H1 (cell line): Measurements from ENCODE around the gene SLC6A3. TPM values are rescaled to one million over a fixed set of nuclear protein-coding genes. Genes with fewer than 3 reads are reported as not detected.

ENCODE experiments used
- CTCF ChIA-PET: fragments of 300-600 bp; sonication (Branson Sonifier 250); formaldehyde crosslinking; loops from one replicate; lab custom pipeline; 2021; ENCODE audit not compliant: partially characterized antibody; lab: Charles Lee
- POLR2A ChIA-PET: fragments of 300-600 bp; sonication (Branson Sonifier 250); formaldehyde crosslinking; loops from one replicate; lab custom pipeline; 2021; ENCODE audit warnings: inconsistent platforms; ENCODE audit not compliant: partially characterized antibody; lab: Charles Lee
- DNase-seq, 2 experiments: peaks; one replicate each; pipeline versions ENCODE4 v3.0.0 to v3.0.0-alpha.2; 2010 to 2022; ENCODE audit warnings: low spot score in 2 of 2, low read depth in 1 of 2, mixed read lengths in 1 of 2
- FAIRE-seq: peaks from 2 replicates; lab custom pipeline; 2011; peaks lifted over from hg19 to GRCh38; lab: Jason Lieb, UNC
- H2AFZ ChIP-seq: 2 replicates; pipeline ENCODE4 v1.8.1; 2012; ENCODE audit warnings: low read length, inconsistent platforms
- H2AK5ac ChIP-seq: 2 replicates; pipeline ENCODE4 v1.6.1; 2013; ENCODE audit warnings: low read depth, low read length
- H2BK120ac ChIP-seq: replicated peaks from 2 replicates; pipeline ENCODE3; 2013; ENCODE audit warnings: low read depth, low read length, inconsistent platforms
- H2BK12ac ChIP-seq: 2 replicates; pipeline ENCODE4 v1.6.1; 2013; ENCODE audit warnings: low read depth, low read length
- H2BK15ac ChIP-seq: 2 replicates; pipeline ENCODE4 v1.6.1; 2013; ENCODE audit warnings: low read length
- H2BK20ac ChIP-seq: 2 replicates; pipeline ENCODE4 v1.6.1; 2013; ENCODE audit warnings: low read length
- H2BK5ac ChIP-seq: 2 replicates; pipeline ENCODE4 v1.6.1; 2013; ENCODE audit warnings: low read depth, low read length
- H3K14ac ChIP-seq: 2 replicates; pipeline ENCODE4 v1.6.1; 2013; ENCODE audit warnings: inconsistent platforms; ENCODE audit not compliant: insufficient read length
- H3K18ac ChIP-seq: 2 replicates; pipeline ENCODE4 v1.6.1; 2013; ENCODE audit warnings: low read length; ENCODE audit errors: extremely low read depth
- H3K23ac ChIP-seq: 2 replicates; pipeline ENCODE4 v1.6.1; 2013; ENCODE audit warnings: inconsistent platforms; ENCODE audit not compliant: insufficient read length
- H3K23me2 ChIP-seq: 2 replicates; pipeline ENCODE4 v1.6.1; 2013; ENCODE audit warnings: low read depth, low read length
- H3K27ac ChIP-seq: 2 replicates; pipeline ENCODE4 v1.6.1; 2011; ENCODE audit warnings: low read depth, low read length, inconsistent platforms
- H3K27me3 ChIP-seq, 4 experiments: replicated peaks in 1 of 4; 1 replicate in 1 of 4; 2 replicates in 3 of 4; pipeline versions ENCODE4 v1.6.1 to v1.8.1; 2011 to 2013; ENCODE audit warnings: low read length in 3 of 4, mild to moderate bottlenecking in 3 of 4, inconsistent platforms in 2 of 4, mixed read lengths in 2 of 4, moderate library complexity in 1 of 4; ENCODE audit not compliant: control insufficient read depth in 3 of 4, insufficient read depth in 3 of 4; ENCODE audit errors: extremely low read depth in 1 of 4
- H3K36me3 ChIP-seq, 4 experiments: 2 replicates each; pipeline versions ENCODE4 v1.6.1 to v1.8.1; 2011 to 2013; ENCODE audit warnings: mild to moderate bottlenecking in 4 of 4, low read length in 3 of 4, moderate library complexity in 2 of 4, control low read depth in 1 of 4, inconsistent platforms in 1 of 4; ENCODE audit not compliant: insufficient read depth in 4 of 4, control insufficient read depth in 2 of 4
- H3K4ac ChIP-seq: replicated peaks from 2 replicates; pipeline ENCODE3; 2013; ENCODE audit warnings: low read length, low read depth, mixed read lengths, inconsistent platforms; ENCODE audit not compliant: insufficient read length
- H3K4me1 ChIP-seq, 4 experiments: replicated peaks in 1 of 4; 1 replicate in 1 of 4; 2 replicates in 3 of 4; pipeline versions ENCODE4 v1.6.1 to v1.8.1; 2011 to 2013; ENCODE audit warnings: low read length in 3 of 4, inconsistent platforms in 2 of 4, mixed read lengths in 1 of 4; ENCODE audit not compliant: insufficient read depth in 4 of 4, control insufficient read depth in 3 of 4
- H3K4me2 ChIP-seq, 2 experiments: 2 replicates each; pipeline versions ENCODE4 v1.6.1 to v1.8.1; 2011 to 2013; ENCODE audit warnings: low read depth in 2 of 2, low read length in 2 of 2, control low read depth in 1 of 2, inconsistent platforms in 1 of 2, mild to moderate bottlenecking in 1 of 2; ENCODE audit not compliant: insufficient read depth in 1 of 2
- H3K4me3 ChIP-seq, 4 experiments: fragments of 200-600, 300-600 bp in 1 of 4; sonication (generic), shearing (Covaris generic), sonication (Bioruptor Twin) in 1 of 4; 2 replicates each; pipeline versions ENCODE4 v1.5.1 to v1.8.1; 2011 to 2016; ENCODE audit warnings: low read length in 4 of 4, low read depth in 3 of 4, control low read depth in 2 of 4, inconsistent platforms in 2 of 4, mild to moderate bottlenecking in 2 of 4, mixed read lengths in 1 of 4, moderate library complexity in 1 of 4; ENCODE audit not compliant: insufficient read depth in 2 of 4; ENCODE audit errors: extremely low read depth in 1 of 4
- H3K56ac ChIP-seq: replicated peaks from 2 replicates; pipeline ENCODE3; 2013; ENCODE audit warnings: low read depth, mild to moderate bottlenecking, mixed read lengths, low read length, inconsistent platforms; ENCODE audit not compliant: insufficient read length
- H3K79me1 ChIP-seq: 2 replicates; pipeline ENCODE4 v1.6.1; 2013; ENCODE audit warnings: low read depth, low read length, control low read depth
- H3K79me2 ChIP-seq, 2 experiments: 2 replicates each; pipeline versions ENCODE4 v1.6.1 to v1.8.1; 2012 to 2013; ENCODE audit warnings: low read length in 2 of 2, mild to moderate bottlenecking in 2 of 2, inconsistent platforms in 1 of 2; ENCODE audit not compliant: insufficient read depth in 2 of 2, control insufficient read depth in 1 of 2
- H3K9ac ChIP-seq, 4 experiments: replicated peaks in 1 of 4; 1 replicate in 1 of 4; 2 replicates in 3 of 4; pipeline versions ENCODE4 v1.6.1 to v1.8.1; 2011 to 2013; ENCODE audit warnings: low read depth in 3 of 4, low read length in 3 of 4, control low read depth in 2 of 4, mild to moderate bottlenecking in 2 of 4, moderate library complexity in 2 of 4, inconsistent platforms in 1 of 4; ENCODE audit errors: extremely low read depth in 1 of 4
- H3K9me3 ChIP-seq, 2 experiments: 2 replicates each; pipeline versions ENCODE4 v1.6.1 to v1.8.1; 2012 to 2013; ENCODE audit warnings: mild to moderate bottlenecking in 2 of 2, moderate library complexity in 2 of 2, control low read depth in 1 of 2, inconsistent platforms in 1 of 2, low read depth in 1 of 2, low read length in 1 of 2, mixed read lengths in 1 of 2; ENCODE audit not compliant: insufficient read depth in 2 of 2
- H4K20me1 ChIP-seq, 2 experiments: replicated peaks in 1 of 2; 2 replicates each; pipeline versions ENCODE3 to v1.8.1; 2011 to 2013; ENCODE audit warnings: inconsistent platforms in 2 of 2, low read length in 2 of 2, mild to moderate bottlenecking in 1 of 2; ENCODE audit not compliant: insufficient read depth in 2 of 2, control insufficient read depth in 1 of 2
- H4K5ac ChIP-seq: 2 replicates; pipeline ENCODE4 v1.6.1; 2013; ENCODE audit warnings: low read length, low read depth, mixed read lengths, inconsistent platforms; ENCODE audit not compliant: insufficient read length
- H4K8ac ChIP-seq: 2 replicates; pipeline ENCODE4 v1.8.0; 2013; ENCODE audit warnings: mild to moderate bottlenecking, moderate library complexity, low read length, inconsistent platforms; ENCODE audit not compliant: insufficient read depth; ENCODE audit errors: extremely low read depth
- H4K91ac ChIP-seq: replicated peaks from 2 replicates; pipeline ENCODE3; 2013; ENCODE audit warnings: low read length, mixed read lengths, inconsistent platforms; ENCODE audit not compliant: insufficient read length
- JUN ChIP-seq: IDR thresholded peaks from 2 replicates; pipeline ENCODE4 v1.6.1; 2011; ENCODE audit warnings: low read depth, mild to moderate bottlenecking, improper control_type of control experiment, low read length
- KDM1A ChIP-seq: fragments of 200-600, 300-600 bp; sonication (generic); IDR thresholded peaks from 2 replicates; pipeline ENCODE4 v1.7.1; 2016; ENCODE audit warnings: mild to moderate bottlenecking, low read length, borderline replicate concordance
- POU5F1 ChIP-seq: IDR thresholded peaks from 2 replicates; pipeline ENCODE4 v1.6.1; 2011; ENCODE audit warnings: low read depth, mild to moderate bottlenecking, low read length, moderate library complexity
- WGBS, 2 experiments: shearing (Covaris generic) in 1 of 2; methylation state at CpG; one replicate each; pipeline versions ENCODE4 v1.1.6 to v1.1.7; 2013 to 2015; ENCODE audit warnings: low lambda C conversion rate in 2 of 2, mixed read lengths in 2 of 2, inconsistent platforms in 1 of 2, low coverage in 1 of 2, missing lambda C conversion rate in 1 of 2; ENCODE audit not compliant: insufficient replicate concordance in 2 of 2, insufficient coverage in 1 of 2, insufficient read length in 1 of 2; ENCODE audit errors: extremely low coverage in 1 of 2, missing lambda C conversion rate in 1 of 2; 5-methylcytosine and 5-hydroxymethylcytosine counted together
- polyA plus RNA-seq, 7 experiments: library from polyadenylated mRNA; depleted of rRNA in 3 of 7; stranded (reverse) in 5 of 7; unstranded in 2 of 7; fragments of >200 nt in 5 of 7; fragments of 200-250 nt in 2 of 7; gene quantifications; 1 replicate in 5 of 7; 2 replicates in 1 of 7; 4 replicates in 1 of 7; pipeline versions ENCODE4 v1.2.1 to v1.2.3, GENCODE V29; 2011 to 2013; ENCODE audit warnings: missing spikeins in 2 of 7, mixed read lengths in 2 of 7
- total RNA-seq: library from RNA; stranded (reverse); fragmentation: NEBNext Ultra II Directional; extraction: Animal tissue kit (Norgen Biotek cat#: 25700); gene quantifications from 2 replicates; pipeline ENCODE4 v1.2.1, GENCODE V29; 2021

The SLC6A3 gene
- total and polyA plus RNA-seq, 2 of the 8 experiments (the other 6 are each of a cell fraction or from before 2014, with no cell fraction given): 0.48 to 0.91 TPM

DNA sequence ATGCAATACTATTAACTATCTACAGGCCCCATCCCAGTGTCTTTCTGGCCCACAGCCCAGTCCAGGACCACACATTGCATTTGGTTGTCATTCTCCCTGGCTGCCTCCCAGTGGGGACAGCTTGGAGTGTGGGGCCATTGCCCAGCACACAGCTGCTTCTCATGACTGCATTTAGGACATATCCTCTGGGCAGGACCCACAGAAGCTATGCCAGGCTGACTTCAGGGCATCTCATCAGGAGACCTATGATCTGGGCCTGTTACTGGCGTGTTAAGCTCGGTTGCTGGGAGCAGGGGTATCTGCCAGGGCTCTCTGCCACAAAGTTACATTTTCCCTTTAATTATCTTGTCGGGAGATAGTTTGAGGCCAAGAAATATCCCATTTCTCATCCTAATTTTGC is 68.3 kb downstream of the SLC6A3 start:
- Histone ChIP-seq H3K4me1 (peaks cover 0 to 7% (median 5%) of the 10 kb centered on the region in 4 experiments; a peak in 6 of 7 replicates), H3K56ac (no peak overlapping the region), H2AK5ac (no peak overlapping the region), H2BK120ac (no peak overlapping the region), H4K5ac (no peak overlapping the region), H3K23me2 (peaks cover 2% of the 10 kb centered on the region; the same call in 1 of the 2 replicates), H3K27ac (no peak overlapping the region), H3K9me3 (peaks cover 5 to 10% of the 10 kb centered on the region in 2 experiments; a peak in 3 of 4 replicates), H4K91ac (no peak overlapping the region), H3K23ac (no peak overlapping the region), H3K79me2 (no peaks in the 10 kb centered on the region), H4K20me1 (peaks cover 0 to 5% of the 10 kb centered on the region in 2 experiments), H3K18ac (no peak overlapping the region), H2BK20ac (no peak overlapping the region), H3K79me1 (no peaks in the 10 kb centered on the region), H4K8ac (no peak overlapping the region), H3K4me3 (no peak overlapping the region), H2BK5ac (no peak overlapping the region), H3K4ac (no peak overlapping the region), H3K4me2 (no peak overlapping the region), H3K14ac (no peak overlapping the region), H2BK15ac (no peak overlapping the region), H2BK12ac (no peak overlapping the region), H3K36me3 (no peaks in the 10 kb centered on the region), H3K9ac (no peak overlapping the region), H2AFZ (no peak overlapping the region), H3K27me3 (peaks cover 1 to 25% (median 20%) of the 10 kb centered on the region in 4 experiments)
- no peak for TF ChIP-seq JUN
- TF ChIP-seq POU5F1: no peak
- TF ChIP-seq KDM1A: no peak
- ChIA-PET POLR2A (interaction anchor here (0.7 kb wide), 1 partner anchor 23 kb away, joined by 4 read pairs; no protein-coding TSS in a partner anchor), CTCF (interaction anchor here (1.7 to 2.3 kb wide), 3 partner anchors 9 to 61 kb away, joined by 4 to 6 read pairs (median 4); no protein-coding TSS in a partner anchor)
- no peak for FAIRE-seq
- no peak for DNase-seq
- 93% methylated on average over 3 of the region's 3 CpGs; no CpG with 5 or more reads in 1 of the 2 experiments for WGBS, 2 experiments
